ENCODE results near the gene ARHGAP9.

The ARHGAP9 gene

GRCh38 chr12:57470286-57470969 lies 9.2 kb downstream of the ARHGAP9 start:
- Histone ChIP-seq H3K4me1 (ENCODE audit: control insufficient read depth, low read length) (peaks cover 16% of the 10 kb centered on the region), H3K27ac (ENCODE audit: low read depth, low read length) (no peak overlapping the region), H3K9me3 (ENCODE audit: control insufficient read depth, insufficient read depth, low read length) (no peaks in the 10 kb centered on the region), H4K20me1 (ENCODE audit: control insufficient read depth, insufficient read depth, low read depth, low read length) (no peaks in the 10 kb centered on the region), H3K4me2 (ENCODE audit: low read length) (no peak overlapping the region), H3K79me2 (ENCODE audit: control insufficient read depth, low read length) (no peaks in the 10 kb centered on the region), H3K36me3 (ENCODE audit: control insufficient read depth, low read length) (peaks cover 47% of the 10 kb centered on the region; the same call in 1 of the 2 replicates), H3K27me3 (ENCODE audit: control insufficient read depth, low read length) (no peaks in the 10 kb centered on the region), H3K9me2 (replicated peaks; ENCODE audit: control insufficient read depth, low read length) (no peaks in the 10 kb centered on the region), H3F3A (ENCODE audit: control insufficient read depth, insufficient read depth) (0 out of 2 replicates have a peak, but pooled peaks cover 3% of the 10 kb centered on the region), H3K4me3 (ENCODE audit: low read length) (no peak overlapping the region)
- no peak for TF ChIP-seq CTCF (IDR thresholded peaks at IDR 0.05; ENCODE audit: low read depth, low read length, poor library complexity, severe bottlenecking)
- TF ChIP-seq EZH2phosphoT487 (IDR thresholded peaks at IDR 0.05; ENCODE audit: borderline replicate concordance, low read length): no peak

GRCh38 chr12:57469296-57470164 lies 10.1 kb downstream of the ARHGAP9 start:
- H3K27ac ChIP-seq (ENCODE audit: low read depth, low read length): no peak overlapping the region
- H3K9me3 ChIP-seq (ENCODE audit: control insufficient read depth, insufficient read depth, low read length): no peaks in the 10 kb centered on the region
- H3K79me2 ChIP-seq (ENCODE audit: control insufficient read depth, low read length): no peaks in the 10 kb centered on the region
- H4K20me1 ChIP-seq (ENCODE audit: control insufficient read depth, insufficient read depth, low read depth, low read length): no peaks in the 10 kb centered on the region
- H3K4me1 ChIP-seq (ENCODE audit: control insufficient read depth, low read length): peaks cover 16% of the 10 kb centered on the region
- H3K4me2 ChIP-seq (ENCODE audit: low read length): no peak overlapping the region
- H3K9me2 ChIP-seq (replicated peaks; ENCODE audit: control insufficient read depth, low read length): no peaks in the 10 kb centered on the region
- TF ChIP-seq CTCF (IDR thresholded peaks at IDR 0.05; ENCODE audit: low read depth, low read length, poor library complexity, severe bottlenecking) (no peak), EZH2phosphoT487 (IDR thresholded peaks at IDR 0.05; ENCODE audit: borderline replicate concordance, low read length) (no peak)
- 0 out of 2 replicates have a peak, but pooled peaks cover 3% of the 10 kb centered on the region for H3F3A ChIP-seq (ENCODE audit: control insufficient read depth, insufficient read depth)
- H3K4me3 ChIP-seq (ENCODE audit: low read length): no peak overlapping the region
- peaks cover 39% of the 10 kb centered on the region; the same call in 1 of the 2 replicates for H3K36me3 ChIP-seq (ENCODE audit: control insufficient read depth, low read length)
- H3K27me3 ChIP-seq (ENCODE audit: control insufficient read depth, low read length): no peaks in the 10 kb centered on the region

DNA sequence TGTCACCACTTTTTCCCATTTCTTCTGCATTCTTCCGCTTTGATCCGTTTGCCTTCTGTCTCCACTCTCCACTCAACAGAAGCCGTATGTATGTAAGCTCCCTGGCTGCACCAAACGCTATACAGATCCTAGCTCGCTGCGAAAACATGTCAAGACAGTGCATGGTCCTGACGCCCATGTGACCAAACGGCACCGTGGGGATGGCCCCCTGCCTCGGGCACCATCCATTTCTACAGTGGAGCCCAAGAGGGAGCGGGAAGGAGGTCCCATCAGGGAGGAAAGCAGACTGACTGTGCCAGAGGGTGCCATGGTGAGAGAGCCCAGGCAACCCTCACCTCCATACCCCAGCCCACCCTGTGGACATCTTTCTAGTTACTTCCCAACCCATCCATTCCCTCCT lies 11.8 kb downstream of the ARHGAP9 start:
- H3K79me2 ChIP-seq (ENCODE audit: control insufficient read depth, low read length): no peaks in the 10 kb centered on the region
- H3K27me3 ChIP-seq (ENCODE audit: control insufficient read depth, low read length): no peaks in the 10 kb centered on the region
- no peaks in the 10 kb centered on the region for H3K9me3 ChIP-seq (ENCODE audit: control insufficient read depth, insufficient read depth, low read length)
- H3K36me3 ChIP-seq (ENCODE audit: control insufficient read depth, low read length): peaks cover 27% of the 10 kb centered on the region; the same call in 1 of the 2 replicates
- no peaks in the 10 kb centered on the region for H3K9me2 ChIP-seq (replicated peaks; ENCODE audit: control insufficient read depth, low read length)
- peak overlapping the region; percentile 3 for H3K4me2 ChIP-seq (ENCODE audit: low read length)
- H3K4me3 ChIP-seq (ENCODE audit: low read length): no peak overlapping the region
- H3K4me1 ChIP-seq (ENCODE audit: control insufficient read depth, low read length): peaks cover 19% of the 10 kb centered on the region
- H4K20me1 ChIP-seq (ENCODE audit: control insufficient read depth, insufficient read depth, low read depth, low read length): no peaks in the 10 kb centered on the region
- H3F3A ChIP-seq (ENCODE audit: control insufficient read depth, insufficient read depth): 0 out of 2 replicates have a peak, but pooled peaks cover 3% of the 10 kb centered on the region
- TF ChIP-seq CTCF (IDR thresholded peaks at IDR 0.05; ENCODE audit: low read depth, low read length, poor library complexity, severe bottlenecking) (no peak), EZH2phosphoT487 (IDR thresholded peaks at IDR 0.05; ENCODE audit: borderline replicate concordance, low read length) (no peak)
- no peak overlapping the region for H3K27ac ChIP-seq (ENCODE audit: low read depth, low read length)
